Endothelial cell of umbilical vein (primary cell): ENCODE data around the gene PKNOX2. TPM values are rescaled to one million over a fixed set of nuclear protein-coding genes. Genes with fewer than 3 reads are reported as not detected.

Source experiments
- BruUV-seq: library from RNA; stranded (reverse); fragments of 400-500 nt; replicated peaks from 2 replicates; lab custom pipeline; 2021; lab: Mats Ljungman, UMichigan
- CTCF ChIA-PET: fragments of 300-600, 350-600 bp; sonication (Branson Sonifier 250); formaldehyde crosslinking; loops from one replicate; lab custom pipeline; 2021; ENCODE audit warnings: antibody characterized with exemption, inconsistent platforms; lab: Charles Lee
- POLR2A ChIA-PET: fragments of 300-600, 350-600 bp; sonication (Branson Sonifier 250); formaldehyde crosslinking; loops from one replicate; lab custom pipeline; 2021; ENCODE audit warnings: antibody characterized with exemption, inconsistent platforms; lab: Charles Lee
- DNase-seq: peaks from one replicate; pipeline ENCODE4 v3.0.0-alpha.2; 2011; ENCODE audit warnings: low read depth, low spot score
- FAIRE-seq: peaks from 2 replicates; lab custom pipeline; 2011; peaks lifted over from hg19 to GRCh38; lab: Jason Lieb, UNC
- H2AFZ ChIP-seq: 2 replicates; pipeline ENCODE4 v1.6.0; 2012; ENCODE audit warnings: low read depth, low read length, control low read depth, inconsistent platforms
- H3K27ac ChIP-seq: 2 replicates; pipeline ENCODE4 v1.5.1; 2011; ENCODE audit warnings: low read depth, mild to moderate bottlenecking, control low read depth, low read length, moderate library complexity; ENCODE audit not compliant: insufficient read depth
- H3K27me3 ChIP-seq, 2 experiments: 2 replicates each; pipeline versions ENCODE4 v1.6.0 to v1.6.1; 2011; ENCODE audit warnings: low read length in 2 of 2, mixed read lengths in 1 of 2; ENCODE audit not compliant: control insufficient read depth in 2 of 2, insufficient read depth in 2 of 2
- H3K36me3 ChIP-seq, 2 experiments: 2 replicates in 1 of 2; 3 replicates in 1 of 2; pipeline ENCODE4 v1.5.1; 2011; ENCODE audit warnings: low read length in 2 of 2, mild to moderate bottlenecking in 1 of 2, moderate library complexity in 1 of 2; ENCODE audit not compliant: control insufficient read depth in 2 of 2, insufficient read depth in 2 of 2; ENCODE audit errors: extremely low read depth in 1 of 2
- H3K4me1 ChIP-seq: 3 replicates; pipeline ENCODE4 v1.5.1; 2011; ENCODE audit warnings: mild to moderate bottlenecking, low read length; ENCODE audit not compliant: control insufficient read depth, insufficient read depth; ENCODE audit errors: extremely low read depth
- H3K4me2 ChIP-seq: 2 replicates; pipeline ENCODE4 v1.6.1; 2011; ENCODE audit warnings: low read length, control low read depth, mixed read lengths; ENCODE audit not compliant: insufficient read depth
- H3K4me3 ChIP-seq, 3 experiments: fragments of 200-600 bp in 1 of 3; sonication (generic), shearing (Covaris generic) in 1 of 3; replicated peaks in 1 of 3; 2 replicates each; pipeline ENCODE4 v1.5.1; 2011 to 2016; ENCODE audit warnings: control low read depth in 3 of 3, low read length in 3 of 3, mild to moderate bottlenecking in 2 of 3, inconsistent platforms in 1 of 3, low read depth in 1 of 3, moderate library complexity in 1 of 3; ENCODE audit not compliant: insufficient read depth in 1 of 3
- H3K79me2 ChIP-seq: 2 replicates; pipeline ENCODE4 v1.6.0; 2012; ENCODE audit warnings: low read length, inconsistent platforms; ENCODE audit not compliant: control insufficient read depth, insufficient read depth
- H3K9ac ChIP-seq: replicated peaks from 2 replicates; pipeline ENCODE3; 2011; ENCODE audit warnings: low read length, control low read depth; ENCODE audit not compliant: insufficient read depth; ENCODE audit errors: extremely low read depth
- H3K9me1 ChIP-seq: replicated peaks from 3 replicates; pipeline ENCODE4 v1.6.0; 2011; ENCODE audit warnings: mild to moderate bottlenecking, low read length; ENCODE audit not compliant: control insufficient read depth, insufficient read depth; ENCODE audit errors: extremely low read depth
- H3K9me3 ChIP-seq: replicated peaks from 2 replicates; pipeline ENCODE4 v1.5.1; 2012; ENCODE audit warnings: low read length, inconsistent platforms; ENCODE audit not compliant: control insufficient read depth, insufficient read depth
- H4K20me1 ChIP-seq: replicated peaks from 2 replicates; pipeline ENCODE3; 2011; ENCODE audit warnings: mild to moderate bottlenecking, low read length; ENCODE audit not compliant: control insufficient read depth, insufficient read depth; ENCODE audit errors: extremely low read depth
- CTCF ChIP-seq, 2 donors: IDR thresholded peaks; 1 replicate in 1 of 2; 2 replicates in 1 of 2; pipeline ENCODE4 v1.5.1; 2011; ENCODE audit warnings: low read length in 2 of 2, mild to moderate bottlenecking in 2 of 2, moderate library complexity in 2 of 2, control low read depth in 1 of 2, inconsistent platforms in 1 of 2, low read depth in 1 of 2; ENCODE audit not compliant: insufficient read depth in 1 of 2; ENCODE audit errors: extremely low read depth in 1 of 2
- EZH2 ChIP-seq: IDR thresholded peaks from 2 replicates; pipeline ENCODE4 v1.6.1; 2012; ENCODE audit warnings: borderline replicate concordance, low read depth, mild to moderate bottlenecking, moderate library complexity, low read length, inconsistent platforms; ENCODE audit not compliant: severe bottlenecking
- FOS ChIP-seq: IDR thresholded peaks from 2 replicates; pipeline ENCODE4 v1.6.1; 2011; ENCODE audit warnings: mild to moderate bottlenecking, low read length, moderate library complexity, borderline replicate concordance; ENCODE audit not compliant: insufficient read depth
- GATA2 ChIP-seq: IDR thresholded peaks from 2 replicates; pipeline ENCODE4 v1.7.0; 2011; ENCODE audit warnings: low read depth, mild to moderate bottlenecking, moderate library complexity, mixed read lengths, low read length; ENCODE audit not compliant: insufficient read length, insufficient read depth
- JUN ChIP-seq: IDR thresholded peaks from 2 replicates; pipeline ENCODE4 v1.6.1; 2011; ENCODE audit warnings: borderline replicate concordance, low read depth; ENCODE audit not compliant: insufficient read length, insufficient read depth
- MYC ChIP-seq: IDR thresholded peaks from one replicate; pipeline ENCODE4 v1.6.1; 2011; ENCODE audit warnings: mild to moderate bottlenecking, low read depth, low read length
- POLR2A ChIP-seq: IDR thresholded peaks from 2 replicates; pipeline ENCODE4 v1.6.1; 2012; ENCODE audit warnings: low read depth, mild to moderate bottlenecking, control low read depth, low read length
- POLR2AphosphoS5 ChIP-seq: IDR thresholded peaks from 2 replicates; pipeline ENCODE4 v1.6.1; 2012; ENCODE audit warnings: low read depth, mild to moderate bottlenecking, control low read depth, low read length, moderate library complexity; ENCODE audit not compliant: insufficient read depth
- dilution Hi-C: fragments of 300-500 bp; cut with MboI; formaldehyde crosslinking; loops from one replicate; pipeline ENCODE4 v1.15.0; 2019; ENCODE audit warnings: low sequenced_read_pairs; ENCODE audit not compliant: extremely low pct_ligation_motif_present
- intact Hi-C: fragments of 100-400 bp; cut with micrococcal nuclease; formaldehyde crosslinking; loops from one replicate; pipeline ENCODE4 v1.10.0; 2022
- polyA plus RNA-seq, 4 experiments: library from polyadenylated mRNA; depleted of rRNA in 3 of 4; stranded (reverse) in 3 of 4; unstranded in 1 of 4; fragments of >200 nt; gene quantifications; 2 replicates each; pipeline versions ENCODE4 v1.2.1 to v1.2.3, GENCODE V29; 2011 to 2012; ENCODE audit warnings: missing spikeins in 1 of 4
- total RNA-seq: library from RNA; stranded (reverse); gene quantifications from 2 replicates; pipeline ENCODE4 v1.2.3, GENCODE V29; 2021
- TF ChIP-seq, protein P1 (sequence below): IDR thresholded peaks from 2 replicates; pipeline ENCODE4 v1.6.1; 2011; ENCODE audit not compliant: insufficient read depth, insufficient read length

The PKNOX2 gene
- total and polyA plus RNA-seq, 2 donors (not counting 3 experiments of a cell fraction or from before 2014, with no cell fraction given): 0.11 to 0.91 TPM

DNA sequence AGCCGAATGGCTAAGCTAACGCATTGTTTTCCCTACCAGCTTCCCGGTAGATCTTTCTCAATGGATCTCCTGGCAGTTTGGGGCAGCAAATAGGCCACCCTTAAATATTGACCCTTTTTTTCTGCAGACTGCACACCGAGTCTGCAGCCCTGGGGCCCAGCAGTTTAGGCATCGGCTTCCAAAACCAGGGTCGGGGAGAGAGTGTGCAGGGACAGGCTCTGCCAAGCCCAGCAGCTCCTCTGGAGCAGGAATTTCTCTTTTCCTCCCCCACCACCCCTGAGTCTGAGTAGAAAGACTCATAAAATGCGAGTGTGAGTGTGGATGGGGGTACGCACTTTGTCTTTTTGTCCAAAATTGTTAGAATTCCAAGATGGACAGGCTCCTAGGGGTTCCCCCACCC lies 218.3 kb downstream of the PKNOX2 start:
- no peaks in the 10 kb centered on the region for H3K9me3 ChIP-seq
- H3K27me3 ChIP-seq: peaks cover 0 to 2% of the 10 kb centered on the region in 2 experiments
- no peaks in the 10 kb centered on the region for H3K4me1 ChIP-seq
- H3K9me1 ChIP-seq: no peaks in the 10 kb centered on the region
- H3K9ac ChIP-seq: no peak overlapping the region
- TF ChIP-seq POLR2AphosphoS5 (no peak), GATA2 (no peak), FOS (no peak)
- H2AFZ ChIP-seq: no peak overlapping the region
- BruUV-seq: no TSS peak
- no peaks in the 10 kb centered on the region for H3K79me2 ChIP-seq
- dilution Hi-C loops: no loop called here
- H4K20me1 ChIP-seq: no peaks in the 10 kb centered on the region
- POLR2A ChIA-PET: no interaction called here
- FAIRE-seq: no peak
- intact Hi-C loops: no loop called here
- no peaks in the 10 kb centered on the region for H3K36me3 ChIP-seq
- DNase-seq: no peak
- no peak overlapping the region for H3K4me3 ChIP-seq
- CTCF ChIA-PET: interaction anchor here (1.2 to 1.6 kb wide), 2 partner anchors 18 to 25 kb away, joined by 4 read pairs; no protein-coding TSS in a partner anchor
- no peak overlapping the region for H3K27ac ChIP-seq
- H3K4me2 ChIP-seq: no peak overlapping the region

DNA sequence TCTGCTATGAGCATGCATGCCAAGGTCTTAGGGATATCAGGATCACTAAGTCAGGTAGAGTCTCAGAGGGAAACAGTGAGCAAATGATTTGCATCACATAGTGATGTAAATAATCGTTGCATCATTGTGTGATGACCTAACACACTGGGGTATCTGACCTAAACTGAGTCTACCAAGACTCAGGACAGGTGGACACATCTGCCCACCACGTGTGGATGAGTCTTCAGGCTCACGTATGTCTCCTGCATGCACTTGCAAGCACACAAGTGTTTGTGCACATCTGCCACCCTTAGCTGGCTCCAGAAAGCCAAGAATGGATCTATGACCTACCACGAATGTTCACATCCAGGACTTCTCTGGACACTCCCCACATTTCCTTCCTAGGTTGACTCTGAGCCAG lies 220.3 kb downstream of the PKNOX2 start:
- no peak for FAIRE-seq
- DNase-seq: no peak
- CTCF ChIA-PET: interaction anchor here (1.4 kb wide), 1 partner anchor 17 kb away, joined by 4 read pairs; no protein-coding TSS in a partner anchor
- Histone ChIP-seq H3K4me3 (no peak overlapping the region), H3K36me3 (no peaks in the 10 kb centered on the region), H3K4me1 (no peaks in the 10 kb centered on the region), H3K9ac (no peak overlapping the region), H3K9me1 (no peaks in the 10 kb centered on the region), H2AFZ (no peak overlapping the region), H3K27me3 (peaks cover 0 to 2% of the 10 kb centered on the region in 2 experiments), H3K79me2 (no peaks in the 10 kb centered on the region), H3K9me3 (no peaks in the 10 kb centered on the region), H4K20me1 (no peaks in the 10 kb centered on the region), H3K27ac (no peak overlapping the region), H3K4me2 (no peak overlapping the region)
- TF ChIP-seq POLR2AphosphoS5 (no peak), GATA2 (no peak), MYC (no peak), JUN (no peak), FOS (no peak), CTCF (IDR thresholded peaks at IDR 0.05; ENCODE audit: extremely low read depth in 1 of 2, insufficient read depth in 1 of 2, low read depth in 1 of 2, low read length in 2 of 2) (no peak), EZH2 (no peak), POLR2A (no peak)
- TF ChIP-seq, protein P1, sequence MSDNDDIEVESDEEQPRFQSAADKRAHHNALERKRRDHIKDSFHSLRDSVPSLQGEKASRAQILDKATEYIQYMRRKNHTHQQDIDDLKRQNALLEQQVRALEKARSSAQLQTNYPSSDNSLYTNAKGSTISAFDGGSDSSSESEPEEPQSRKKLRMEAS: no peak
- dilution Hi-C loops: no loop called here
- no TSS peak for BruUV-seq
- intact Hi-C loops: no loop called here
- POLR2A ChIA-PET: no interaction called here
